ENCODE measurements around the gene STAT2. TPM values are rescaled to one million over a fixed set of nuclear protein-coding genes. Genes with fewer than 3 reads are reported as not detected.

The STAT2 gene
- total and polyA plus RNA-seq, 2 of the 13 experiments (the other 11 are each of a cell fraction or from before 2014, with no cell fraction given), result 43.5 to 84.6 TPM

DNA sequence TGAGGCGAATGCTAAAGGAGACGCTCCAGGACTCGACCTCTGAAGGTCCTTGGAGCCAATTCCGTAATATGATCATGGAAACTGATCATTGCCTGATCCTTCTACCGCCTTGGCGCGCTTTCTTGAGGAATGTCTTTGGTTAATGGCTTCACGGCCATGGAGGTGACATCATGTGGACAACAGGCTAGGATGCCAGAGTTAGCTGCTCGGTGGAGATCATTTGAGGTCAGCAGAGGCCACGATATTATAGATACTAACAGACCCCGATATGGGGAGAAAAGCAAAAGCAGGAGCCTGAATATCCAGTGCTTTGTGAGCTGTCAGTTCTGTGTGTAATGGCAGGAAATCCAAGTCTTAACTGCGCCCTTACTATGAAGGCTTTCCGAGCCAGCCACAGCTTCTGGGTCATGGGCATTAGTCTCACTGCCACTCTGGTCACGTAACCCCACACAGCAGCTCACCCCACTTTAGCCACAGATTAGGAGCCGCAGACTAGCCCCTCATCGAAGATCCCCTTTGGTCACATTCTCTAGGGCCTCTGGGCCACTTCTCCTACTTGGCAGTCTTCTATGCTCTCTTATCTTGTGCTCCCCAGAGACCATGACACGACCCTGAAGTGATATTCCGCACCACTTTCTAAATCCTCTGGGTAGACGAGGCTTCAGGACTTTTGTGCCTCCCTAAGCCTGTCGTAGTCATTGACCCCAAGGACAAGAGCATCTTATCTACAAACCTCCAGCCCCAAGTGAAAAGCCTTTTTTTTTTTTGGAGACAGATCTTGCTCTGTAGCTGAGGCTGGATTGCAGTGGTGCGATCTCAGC is 59.1 kb downstream of the STAT2 start:
- in situ Hi-C loops (cut with HindIII; ENCODE audit: extremely low pct_ligation_motif_present, low pct_unique_long_range_greater_than_20kb), result no loop called here
- FAIRE-seq, result no peak
- Histone ChIP-seq H3K36me3 (replicated peaks in 1 of 2; ENCODE audit: control insufficient read depth in 1 of 2, insufficient read depth in 2 of 2, low read length in 2 of 2) (peaks cover 3 to 15% of the 10 kb centered on the region in 2 experiments; a peak in 3 of 5 replicates), H2AFZ (ENCODE audit: low read length) (peak overlapping the region; percentile 64), H3K27ac (ENCODE audit: extremely low read length, insufficient read depth, low read length) (peak overlapping the region; percentile 96), H3K9ac (ENCODE audit: insufficient read depth, low read depth, low read length) (peak overlapping the region; percentile 86), H3K4me1 (ENCODE audit: insufficient read depth, low read length) (peaks cover 65% of the 10 kb centered on the region), H3K4me3 (replicated peaks in 1 of 3; ENCODE audit: insufficient read depth in 1 of 3, low read depth in 2 of 3, low read length in 3 of 3) (peak overlapping the region; percentile 62 to 97 (median 94)), H3K9me3 (ENCODE audit: low read length) (no peaks in the 10 kb centered on the region), H3K4me2 (ENCODE audit: low read depth, low read length) (peak overlapping the region; percentile 98), H3K27me3 (ENCODE audit: control insufficient read depth in 1 of 2, insufficient read depth in 2 of 2, low read length in 2 of 2) (no peaks in the 10 kb centered on the region; a peak in 1 of 5 replicates), H3K79me2 (ENCODE audit: insufficient read depth, low read length) (peaks cover 39% of the 10 kb centered on the region), H4K20me1 (ENCODE audit: insufficient read depth, low read length) (no peaks in the 10 kb centered on the region; the same call in 1 of the 2 replicates)
- ChIA-PET POLR2A (interaction anchor here (1.1 to 2.8 kb wide), 7 partner anchors 14 to 336 kb away, joined by 3 to 16 read pairs (median 5); partner anchors contain the start of genes ANKRD52, COQ10A, RNF41 and TIMELESS), CTCF (ENCODE audit: low intra/inter-chr PET ratio, low total read pairs) (no interaction called here)
- DNase-seq (ENCODE audit: low spot score), result no peak
- TSS peak; percentile 88 for BruUV-seq (replicated peaks)
- 9% methylated on average over 18 of the region's 21 CpGs for WGBS (ENCODE audit: low lambda C conversion rate)
- ATAC-seq, result peak; percentile 1; the same call in 2 of the 3 replicates
- intact Hi-C loops (cut with micrococcal nuclease; ENCODE audit: unreplicated experiment), result loop anchor here (2.0 kb wide), 2 partner anchors 16 to 182 kb away; partner anchors contain the start of gene ZC3H10
- TF ChIP-seq SIX4 (CRISPR knock-in tag; IDR thresholded peaks at IDR 0.05) (0 out of 2 replicates have a peak, but pooled peaks have one; percentile 3), ZBTB38 (CRISPR knock-in tag; IDR thresholded peaks at IDR 0.05) (peak; percentile 26; the same call in 1 of the 2 replicates), DNMT3B (CRISPR knock-in tag; conservative IDR thresholded peaks at IDR 0.05) (no peak; the same call in 1 of the 2 replicates), ELF3 (CRISPR knock-in tag; IDR thresholded peaks at IDR 0.05) (no peak), REL (CRISPR knock-in tag; conservative IDR thresholded peaks at IDR 0.05) (no peak), ZNF850 (CRISPR knock-in tag; conservative IDR thresholded peaks at IDR 0.05) (0 out of 2 replicates have a peak, but pooled peaks have one; percentile 8), BRD4 (CRISPR knock-in tag; IDR thresholded peaks at IDR 0.05) (0 out of 2 replicates have a peak, but pooled peaks have one; percentile 24), SMYD3 (CRISPR knock-in tag; IDR thresholded peaks at IDR 0.05) (0 out of 2 replicates have a peak, but pooled peaks have one; percentile 48), ARID2 (CRISPR knock-in tag; IDR thresholded peaks at IDR 0.05; ENCODE audit: borderline replicate concordance) (peak; percentile 26; the same call in 1 of the 2 replicates), ZNF354B (CRISPR knock-in tag; IDR thresholded peaks at IDR 0.05) (0 out of 2 replicates have a peak, but pooled peaks have one; percentile 31), BORCS8-MEF2B (CRISPR knock-in tag; IDR thresholded peaks at IDR 0.05) (0 out of 2 replicates have a peak, but pooled peaks have one; percentile 30), SP1 (IDR thresholded peaks at IDR 0.05) (no peak), SP1 (CRISPR knock-in tag; IDR thresholded peaks at IDR 0.05) (no peak), ZC3H13 (CRISPR knock-in tag; IDR thresholded peaks at IDR 0.05) (0 out of 2 replicates have a peak, but pooled peaks have one; percentile 13), CREM (IDR thresholded peaks at IDR 0.05) (0 out of 2 replicates have a peak, but pooled peaks have one; percentile 21), CREM (CRISPR knock-in tag; IDR thresholded peaks at IDR 0.05) (no peak), ZNF207 (IDR thresholded peaks at IDR 0.05; ENCODE audit: borderline replicate concordance) (no peak), ZNF253 (CRISPR knock-in tag; IDR thresholded peaks at IDR 0.05; ENCODE audit: borderline replicate concordance) (no peak), NKX3-1 (CRISPR knock-in tag; IDR thresholded peaks at IDR 0.05) (no peak)
- TF ChIP-seq, protein P1, sequence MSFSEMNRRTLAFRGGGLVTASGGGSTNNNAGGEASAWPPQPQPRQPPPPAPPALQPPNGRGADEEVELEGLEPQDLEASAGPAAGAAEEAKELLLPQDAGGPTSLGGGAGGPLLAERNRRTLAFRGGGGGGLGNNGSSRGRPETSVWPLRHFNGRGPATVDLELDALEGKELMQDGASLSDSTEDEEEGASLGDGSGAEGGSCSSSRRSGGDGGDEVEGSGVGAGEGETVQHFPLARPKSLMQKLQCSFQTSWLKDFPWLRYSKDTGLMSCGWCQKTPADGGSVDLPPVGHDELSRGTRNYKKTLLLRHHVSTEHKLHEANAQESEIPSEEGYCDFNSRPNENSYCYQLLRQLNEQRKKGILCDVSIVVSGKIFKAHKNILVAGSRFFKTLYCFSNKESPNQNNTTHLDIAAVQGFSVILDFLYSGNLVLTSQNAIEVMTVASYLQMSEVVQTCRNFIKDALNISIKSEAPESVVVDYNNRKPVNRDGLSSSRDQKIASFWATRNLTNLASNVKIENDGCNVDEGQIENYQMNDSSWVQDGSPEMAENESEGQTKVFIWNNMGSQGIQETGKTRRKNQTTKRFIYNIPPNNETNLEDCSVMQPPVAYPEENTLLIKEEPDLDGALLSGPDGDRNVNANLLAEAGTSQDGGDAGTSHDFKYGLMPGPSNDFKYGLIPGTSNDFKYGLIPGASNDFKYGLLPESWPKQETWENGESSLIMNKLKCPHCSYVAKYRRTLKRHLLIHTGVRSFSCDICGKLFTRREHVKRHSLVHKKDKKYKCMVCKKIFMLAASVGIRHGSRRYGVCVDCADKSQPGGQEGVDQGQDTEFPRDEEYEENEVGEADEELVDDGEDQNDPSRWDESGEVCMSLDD (CRISPR knock-in tag; IDR thresholded peaks at IDR 0.05; ENCODE audit: borderline replicate concordance), result no peak
- TF ChIP-seq, protein P2, sequence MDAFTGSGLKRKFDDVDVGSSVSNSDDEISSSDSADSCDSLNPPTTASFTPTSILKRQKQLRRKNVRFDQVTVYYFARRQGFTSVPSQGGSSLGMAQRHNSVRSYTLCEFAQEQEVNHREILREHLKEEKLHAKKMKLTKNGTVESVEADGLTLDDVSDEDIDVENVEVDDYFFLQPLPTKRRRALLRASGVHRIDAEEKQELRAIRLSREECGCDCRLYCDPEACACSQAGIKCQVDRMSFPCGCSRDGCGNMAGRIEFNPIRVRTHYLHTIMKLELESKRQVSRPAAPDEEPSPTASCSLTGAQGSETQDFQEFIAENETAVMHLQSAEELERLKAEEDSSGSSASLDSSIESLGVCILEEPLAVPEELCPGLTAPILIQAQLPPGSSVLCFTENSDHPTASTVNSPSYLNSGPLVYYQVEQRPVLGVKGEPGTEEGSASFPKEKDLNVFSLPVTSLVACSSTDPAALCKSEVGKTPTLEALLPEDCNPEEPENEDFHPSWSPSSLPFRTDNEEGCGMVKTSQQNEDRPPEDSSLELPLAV (CRISPR knock-in tag; conservative IDR thresholded peaks at IDR 0.05; ENCODE audit: low read depth), result no peak
